SK-N-SH treated with all-trans-retinoic acid at 6 μM for 48 hours (cell line): Measurements from ENCODE around the gene PLEKHG5.

Experiments
- ATAC-seq: fragments of 200-7000 bp; cut with Tn5 transposase; 3 replicates; pipeline ENCODE4 v1.9.1; 2020; ENCODE audit warnings: mild to moderate bottlenecking, moderate library complexity
- ARNTL ChIP-seq: fragments of 450-650 bp; formaldehyde crosslinking; IDR thresholded peaks from 2 replicates; pipeline ENCODE4 v1.5.0; 2020; ENCODE audit warnings: low read depth, mild to moderate bottlenecking, moderate library complexity, borderline replicate concordance
- BACH2 ChIP-seq: fragments of 250-450 bp; sonication (Bioruptor Pico); IDR thresholded peaks from 2 replicates; pipeline ENCODE4 v1.9.0; 2021; ENCODE audit warnings: mild to moderate bottlenecking, borderline replicate concordance
- CSDC2 ChIP-seq: fragments of 250-450 bp; sonication (Bioruptor Pico); IDR thresholded peaks from 2 replicates; pipeline ENCODE4 v1.5.0; 2020; ENCODE audit warnings: mild to moderate bottlenecking, moderate library complexity
- ESRRG ChIP-seq: fragments of 250-450 bp; sonication (Bioruptor Pico); IDR thresholded peaks from 2 replicates; pipeline ENCODE4 v1.6.1; 2021; ENCODE audit warnings: mild to moderate bottlenecking
- GLIS3 ChIP-seq: fragments of 250-450 bp; sonication (Bioruptor Pico); IDR thresholded peaks from 2 replicates; pipeline ENCODE4 v1.5.0; 2020; ENCODE audit warnings: mild to moderate bottlenecking, moderate library complexity
- ISL1 ChIP-seq: fragments of 250-450 bp; sonication (Bioruptor Pico); IDR thresholded peaks from 2 replicates; pipeline ENCODE4 v2.1.2; 2022; ENCODE audit warnings: mild to moderate bottlenecking, moderate library complexity
- OSR1 ChIP-seq: fragments of 250-450 bp; sonication (Bioruptor Pico); IDR thresholded peaks from 2 replicates; pipeline ENCODE4 v1.8.0; 2022; ENCODE audit warnings: moderate library complexity, mild to moderate bottlenecking, inconsistent platforms
- RARB ChIP-seq: fragments of 250-450 bp; sonication (Bioruptor Pico); IDR thresholded peaks from 2 replicates; pipeline ENCODE4 v1.8.0; 2021; ENCODE audit warnings: mild to moderate bottlenecking, moderate library complexity
- TCF4 ChIP-seq: fragments of 250-450 bp; sonication (Bioruptor Pico); IDR thresholded peaks from 2 replicates; pipeline ENCODE4 v1.8.0; 2021; ENCODE audit warnings: mild to moderate bottlenecking, moderate library complexity, borderline replicate concordance
- TOX ChIP-seq: fragments of 250-450 bp; sonication (Bioruptor Pico); IDR thresholded peaks from 2 replicates; pipeline ENCODE4 v1.8.0; 2021; ENCODE audit warnings: mild to moderate bottlenecking, moderate library complexity, borderline replicate concordance
- ZC3H10 ChIP-seq: fragments of 250-450 bp; sonication (Bioruptor Pico); IDR thresholded peaks from 2 replicates; pipeline ENCODE4 v1.5.1; 2021; ENCODE audit warnings: mild to moderate bottlenecking, moderate library complexity
- ZFP3 ChIP-seq: fragments of 250-450 bp; sonication (Bioruptor Pico); IDR thresholded peaks from 2 replicates; pipeline ENCODE4 v1.5.0; 2020; ENCODE audit warnings: mild to moderate bottlenecking, moderate library complexity
- ZFP30 ChIP-seq: fragments of 450-650 bp; formaldehyde crosslinking; IDR thresholded peaks from 2 replicates; pipeline ENCODE4 v1.5.0; 2022; ENCODE audit warnings: mild to moderate bottlenecking, moderate library complexity
- ZNF565 ChIP-seq: fragments of 450-650 bp; formaldehyde crosslinking; conservative IDR thresholded peaks from 2 replicates; pipeline ENCODE4 v1.5.0; 2020; ENCODE audit warnings: low read depth, mild to moderate bottlenecking, moderate library complexity
- ZNF70 ChIP-seq: fragments of 450-650 bp; formaldehyde crosslinking; IDR thresholded peaks from 2 replicates; pipeline ENCODE4 v1.5.0; 2020; ENCODE audit warnings: mild to moderate bottlenecking, moderate library complexity
- ZNF8 ChIP-seq: fragments of 450-650 bp; formaldehyde crosslinking; IDR thresholded peaks from 2 replicates; pipeline ENCODE4 v1.5.0; 2020; ENCODE audit warnings: mild to moderate bottlenecking, moderate library complexity
- TF ChIP-seq, protein P1 (sequence below): fragments of 250-450 bp; sonication (Bioruptor Pico); IDR thresholded peaks from 2 replicates; pipeline ENCODE4 v1.5.1; 2020; ENCODE audit warnings: low read depth, mild to moderate bottlenecking, moderate library complexity
- TF ChIP-seq, protein P2 (sequence below): fragments of 250-450 bp; sonication (Bioruptor Pico); IDR thresholded peaks from 2 replicates; pipeline ENCODE4 v1.5.0; 2020; ENCODE audit warnings: mild to moderate bottlenecking, moderate library complexity
- TF ChIP-seq, protein P3 (sequence below): fragments of 250-450 bp; sonication (Bioruptor Pico); IDR thresholded peaks from 2 replicates; pipeline ENCODE4 v1.8.0; 2020; ENCODE audit warnings: mild to moderate bottlenecking, moderate library complexity, borderline replicate concordance
- TF ChIP-seq, protein P4 (sequence below): fragments of 250-450 bp; sonication (Bioruptor Pico); IDR thresholded peaks from 2 replicates; pipeline ENCODE4 v1.8.0; 2021; ENCODE audit warnings: low read depth, mild to moderate bottlenecking, moderate library complexity, borderline replicate concordance

Gene PLEKHG5

DNA sequence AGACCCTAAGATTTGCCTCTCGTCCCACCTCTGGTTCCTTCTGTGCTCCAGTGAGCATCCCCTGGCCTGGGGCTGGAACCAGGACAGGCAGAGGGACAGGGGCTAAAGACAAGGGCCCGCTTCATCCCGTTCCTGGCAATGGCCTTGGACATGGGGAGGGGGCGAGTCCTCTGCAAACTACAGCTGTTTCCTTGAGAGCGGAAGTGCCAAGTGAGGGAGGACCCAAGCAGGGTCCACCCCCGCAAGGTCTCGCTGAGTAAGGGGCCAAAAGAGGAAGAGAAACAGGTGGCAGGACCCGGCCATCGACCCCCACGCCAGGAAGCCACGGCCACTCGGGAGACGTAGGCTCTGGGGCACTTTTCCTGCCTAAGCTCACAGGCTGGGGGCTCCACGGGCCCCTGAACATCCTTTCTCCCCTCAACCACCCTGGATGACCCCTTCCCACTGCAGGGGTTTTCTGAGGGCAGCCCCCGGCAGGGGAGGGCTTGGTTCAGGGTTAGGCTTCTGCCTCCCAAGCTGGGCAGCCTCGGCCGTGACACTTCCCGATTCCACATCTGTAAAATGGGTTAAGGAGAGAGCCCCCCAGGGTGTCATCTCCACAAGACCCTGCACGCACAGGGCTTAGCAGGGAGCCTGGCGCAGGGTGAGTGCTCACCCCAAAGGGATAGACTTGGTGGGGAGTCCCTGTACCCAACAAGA is 17.9 kb upstream of the PLEKHG5 start:
- ATAC-seq = no peak
- TF ChIP-seq ZFP3 (no peak), CSDC2 (no peak), ZNF565 (CRISPR knock-in tag) (no peak), ZC3H10 (CRISPR knock-in tag) (no peak), TOX (CRISPR knock-in tag) (no peak), ZNF70 (CRISPR knock-in tag) (no peak), ZNF8 (CRISPR knock-in tag) (no peak)
- TF ChIP-seq, protein P1, sequence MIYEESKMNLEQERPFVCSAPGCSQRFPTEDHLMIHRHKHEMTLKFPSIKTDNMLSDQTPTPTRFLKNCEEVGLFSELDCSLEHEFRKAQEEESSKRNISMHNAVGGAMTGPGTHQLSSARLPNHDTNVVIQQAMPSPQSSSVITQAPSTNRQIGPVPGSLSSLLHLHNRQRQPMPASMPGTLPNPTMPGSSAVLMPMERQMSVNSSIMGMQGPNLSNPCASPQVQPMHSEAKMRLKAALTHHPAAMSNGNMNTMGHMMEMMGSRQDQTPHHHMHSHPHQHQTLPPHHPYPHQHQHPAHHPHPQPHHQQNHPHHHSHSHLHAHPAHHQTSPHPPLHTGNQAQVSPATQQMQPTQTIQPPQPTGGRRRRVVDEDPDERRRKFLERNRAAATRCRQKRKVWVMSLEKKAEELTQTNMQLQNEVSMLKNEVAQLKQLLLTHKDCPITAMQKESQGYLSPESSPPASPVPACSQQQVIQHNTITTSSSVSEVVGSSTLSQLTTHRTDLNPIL (CRISPR knock-in tag) = no peak
- TF ChIP-seq, all 23 proteins: peak for 0

- ATAC-seq = no peak; the same call in 2 of the 3 replicates
- TF ChIP-seq TOX (CRISPR knock-in tag) (no peak), ARNTL (CRISPR knock-in tag) (no peak), ZFP3 (no peak), GLIS3 (CRISPR knock-in tag) (no peak)
Measured at GRCh38 chr1:6508816-6509189, 17.3 kb upstream of the PLEKHG5 start.

DNA sequence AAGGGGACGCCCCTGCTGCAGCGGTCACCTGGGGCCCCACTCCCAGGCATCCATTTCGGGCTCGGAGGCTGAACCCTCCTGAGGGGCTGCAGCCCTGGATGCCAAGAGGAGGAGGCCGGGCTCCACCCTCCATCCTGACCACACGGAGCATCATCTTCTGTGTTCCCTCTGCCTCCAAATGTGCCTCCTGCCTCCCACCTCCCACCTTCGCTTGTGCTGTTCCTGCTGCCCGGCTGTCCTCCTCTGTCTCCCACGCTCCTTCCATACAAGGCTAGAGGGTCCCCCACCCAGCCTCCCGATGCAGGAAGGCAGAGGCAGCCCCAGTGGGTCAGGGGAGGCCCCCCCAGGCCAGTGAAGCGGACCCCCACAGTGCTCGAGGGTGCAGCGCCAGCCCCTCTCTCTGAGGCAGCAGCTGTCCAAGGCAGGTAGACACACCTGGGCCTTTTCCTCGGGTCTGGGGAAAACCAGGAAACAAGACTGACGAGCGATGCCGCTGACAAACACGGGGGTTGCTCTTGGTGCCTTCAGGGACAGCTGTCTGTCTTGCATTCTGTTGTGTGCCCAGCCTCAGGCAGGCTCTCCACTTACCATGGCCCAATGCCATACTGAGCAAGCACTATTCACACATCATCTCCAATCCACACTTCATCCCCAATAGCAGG is 16.8 kb upstream of the PLEKHG5 start:
- ATAC-seq = no peak; the same call in 2 of the 3 replicates
- no peak for TF ChIP-seq BACH2
- no peak for TF ChIP-seq ZFP3
- no peak for TF ChIP-seq OSR1
- no peak for TF ChIP-seq ZC3H10 (CRISPR knock-in tag)
- no peak for TF ChIP-seq ISL1 (CRISPR knock-in tag)
- TF ChIP-seq, protein P2, sequence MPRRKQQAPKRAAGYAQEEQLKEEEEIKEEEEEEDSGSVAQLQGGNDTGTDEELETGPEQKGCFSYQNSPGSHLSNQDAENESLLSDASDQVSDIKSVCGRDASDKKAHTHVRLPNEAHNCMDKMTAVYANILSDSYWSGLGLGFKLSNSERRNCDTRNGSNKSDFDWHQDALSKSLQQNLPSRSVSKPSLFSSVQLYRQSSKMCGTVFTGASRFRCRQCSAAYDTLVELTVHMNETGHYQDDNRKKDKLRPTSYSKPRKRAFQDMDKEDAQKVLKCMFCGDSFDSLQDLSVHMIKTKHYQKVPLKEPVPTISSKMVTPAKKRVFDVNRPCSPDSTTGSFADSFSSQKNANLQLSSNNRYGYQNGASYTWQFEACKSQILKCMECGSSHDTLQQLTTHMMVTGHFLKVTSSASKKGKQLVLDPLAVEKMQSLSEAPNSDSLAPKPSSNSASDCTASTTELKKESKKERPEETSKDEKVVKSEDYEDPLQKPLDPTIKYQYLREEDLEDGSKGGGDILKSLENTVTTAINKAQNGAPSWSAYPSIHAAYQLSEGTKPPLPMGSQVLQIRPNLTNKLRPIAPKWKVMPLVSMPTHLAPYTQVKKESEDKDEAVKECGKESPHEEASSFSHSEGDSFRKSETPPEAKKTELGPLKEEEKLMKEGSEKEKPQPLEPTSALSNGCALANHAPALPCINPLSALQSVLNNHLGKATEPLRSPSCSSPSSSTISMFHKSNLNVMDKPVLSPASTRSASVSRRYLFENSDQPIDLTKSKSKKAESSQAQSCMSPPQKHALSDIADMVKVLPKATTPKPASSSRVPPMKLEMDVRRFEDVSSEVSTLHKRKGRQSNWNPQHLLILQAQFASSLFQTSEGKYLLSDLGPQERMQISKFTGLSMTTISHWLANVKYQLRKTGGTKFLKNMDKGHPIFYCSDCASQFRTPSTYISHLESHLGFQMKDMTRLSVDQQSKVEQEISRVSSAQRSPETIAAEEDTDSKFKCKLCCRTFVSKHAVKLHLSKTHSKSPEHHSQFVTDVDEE = no peak
- TF ChIP-seq, protein P3, sequence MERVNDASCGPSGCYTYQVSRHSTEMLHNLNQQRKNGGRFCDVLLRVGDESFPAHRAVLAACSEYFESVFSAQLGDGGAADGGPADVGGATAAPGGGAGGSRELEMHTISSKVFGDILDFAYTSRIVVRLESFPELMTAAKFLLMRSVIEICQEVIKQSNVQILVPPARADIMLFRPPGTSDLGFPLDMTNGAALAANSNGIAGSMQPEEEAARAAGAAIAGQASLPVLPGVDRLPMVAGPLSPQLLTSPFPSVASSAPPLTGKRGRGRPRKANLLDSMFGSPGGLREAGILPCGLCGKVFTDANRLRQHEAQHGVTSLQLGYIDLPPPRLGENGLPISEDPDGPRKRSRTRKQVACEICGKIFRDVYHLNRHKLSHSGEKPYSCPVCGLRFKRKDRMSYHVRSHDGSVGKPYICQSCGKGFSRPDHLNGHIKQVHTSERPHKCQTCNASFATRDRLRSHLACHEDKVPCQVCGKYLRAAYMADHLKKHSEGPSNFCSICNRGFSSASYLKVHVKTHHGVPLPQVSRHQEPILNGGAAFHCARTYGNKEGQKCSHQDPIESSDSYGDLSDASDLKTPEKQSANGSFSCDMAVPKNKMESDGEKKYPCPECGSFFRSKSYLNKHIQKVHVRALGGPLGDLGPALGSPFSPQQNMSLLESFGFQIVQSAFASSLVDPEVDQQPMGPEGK = no peak
- TF ChIP-seq ARNTL (CRISPR knock-in tag) = no peak
- TF ChIP-seq GLIS3 (CRISPR knock-in tag) = no peak
- TF ChIP-seq RARB (CRISPR knock-in tag) = no peak
- TF ChIP-seq TCF4 = no peak
- no peak for TF ChIP-seq ESRRG
- TF ChIP-seq, protein P4, sequence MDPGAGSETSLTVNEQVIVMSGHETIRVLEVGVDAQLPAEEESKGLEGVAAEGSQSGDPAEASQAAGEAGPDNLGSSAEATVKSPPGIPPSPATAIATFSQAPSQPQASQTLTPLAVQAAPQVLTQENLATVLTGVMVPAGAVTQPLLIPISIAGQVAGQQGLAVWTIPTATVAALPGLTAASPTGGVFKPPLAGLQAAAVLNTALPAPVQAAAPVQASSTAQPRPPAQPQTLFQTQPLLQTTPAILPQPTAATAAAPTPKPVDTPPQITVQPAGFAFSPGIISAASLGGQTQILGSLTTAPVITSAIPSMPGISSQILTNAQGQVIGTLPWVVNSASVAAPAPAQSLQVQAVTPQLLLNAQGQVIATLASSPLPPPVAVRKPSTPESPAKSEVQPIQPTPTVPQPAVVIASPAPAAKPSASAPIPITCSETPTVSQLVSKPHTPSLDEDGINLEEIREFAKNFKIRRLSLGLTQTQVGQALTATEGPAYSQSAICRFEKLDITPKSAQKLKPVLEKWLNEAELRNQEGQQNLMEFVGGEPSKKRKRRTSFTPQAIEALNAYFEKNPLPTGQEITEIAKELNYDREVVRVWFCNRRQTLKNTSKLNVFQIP = no peak
- no peak for TF ChIP-seq ZNF8 (CRISPR knock-in tag)
- no peak for TF ChIP-seq ZNF70 (CRISPR knock-in tag)
- TF ChIP-seq CSDC2 = no peak

DNA sequence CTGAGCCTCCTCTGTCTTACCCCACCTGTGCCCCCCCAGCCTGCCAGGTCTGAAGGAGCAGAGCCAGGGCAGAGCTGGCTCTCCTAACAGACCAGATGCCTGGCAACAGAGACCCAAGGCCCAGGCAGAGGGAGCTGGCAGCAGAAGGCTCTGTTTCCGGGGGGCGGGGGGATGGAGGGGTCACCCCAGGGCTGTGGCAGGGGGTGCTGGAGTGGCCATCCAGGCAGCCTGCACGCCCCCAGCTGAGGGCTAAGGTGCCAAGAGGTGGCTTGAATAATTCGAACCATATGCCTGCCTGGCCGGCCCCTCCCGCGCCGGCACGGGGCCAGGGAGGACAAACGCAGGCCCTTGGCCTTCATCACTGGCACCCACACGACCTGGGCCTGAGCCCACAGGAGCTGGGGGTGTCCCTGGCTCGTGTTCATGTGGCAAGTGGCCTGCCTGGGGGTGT is 16.0 kb upstream of the PLEKHG5 start:
- TF ChIP-seq TCF4 (0 out of 2 replicates have a peak, but pooled peaks have one; percentile 68), ZFP30 (CRISPR knock-in tag) (no peak), ARNTL (CRISPR knock-in tag) (no peak)
- TF ChIP-seq, all 23 proteins: peak for 1
- ATAC-seq = peak; percentile 53
